Liver (tissue), 9 donors: Measurements from ENCODE around the gene PRR22. TPM values are rescaled to one million over a fixed set of nuclear protein-coding genes. Genes with fewer than 3 reads are reported as not detected.

ENCODE experiments used
- DNase-seq: peaks from one replicate; pipeline ENCODE4 v3.0.0-alpha.2; 2017; ENCODE audit warnings: low spot score
- H3K27ac ChIP-seq, 2 donors: one replicate each; pipeline ENCODE4 v1.7.0; 2013; ENCODE audit warnings: inconsistent platforms in 2 of 2, low read length in 2 of 2, control low read depth in 1 of 2, low read depth in 1 of 2, mild to moderate bottlenecking in 1 of 2
- H3K27me3 ChIP-seq, 4 donors: one replicate each; pipeline versions ENCODE4 v1.6.1 to v1.7.0; 2013; ENCODE audit warnings: low read length in 3 of 4, inconsistent platforms in 1 of 4, mild to moderate bottlenecking in 1 of 4, moderate library complexity in 1 of 4; ENCODE audit not compliant: control insufficient read depth in 4 of 4, insufficient read depth in 4 of 4
- H3K36me3 ChIP-seq, 4 donors: one replicate each; pipeline versions ENCODE4 v1.6.1 to v1.7.0; 2013; ENCODE audit warnings: low read length in 3 of 4, mild to moderate bottlenecking in 3 of 4, low read depth in 1 of 4, moderate library complexity in 1 of 4; ENCODE audit not compliant: control insufficient read depth in 4 of 4, insufficient read depth in 3 of 4
- H3K4me1 ChIP-seq, 4 donors: one replicate each; pipeline versions ENCODE4 v1.6.1 to v1.7.0; 2013; ENCODE audit warnings: low read length in 3 of 4, mild to moderate bottlenecking in 3 of 4, moderate library complexity in 1 of 4; ENCODE audit not compliant: control insufficient read depth in 4 of 4, insufficient read depth in 4 of 4
- H3K4me3 ChIP-seq, 3 donors: one replicate each; pipeline versions ENCODE4 v1.6.1 to v1.7.0; 2013; ENCODE audit warnings: low read length in 3 of 3, control low read depth in 1 of 3, low read depth in 1 of 3, mild to moderate bottlenecking in 1 of 3
- H3K9ac ChIP-seq, 2 donors: one replicate each; pipeline ENCODE4 v1.7.0; 2013; ENCODE audit warnings: low read length in 2 of 2, mild to moderate bottlenecking in 2 of 2, moderate library complexity in 2 of 2, control low read depth in 1 of 2, low read depth in 1 of 2
- H3K9me3 ChIP-seq, 4 donors: one replicate each; pipeline versions ENCODE4 v1.6.1 to v1.7.0; 2013; ENCODE audit warnings: low read length in 3 of 4; ENCODE audit not compliant: control insufficient read depth in 4 of 4
- EGR1 ChIP-seq, 2 donors: IDR thresholded peaks; 2 replicates each; pipeline ENCODE4 v1.6.1; 2016 to 2018; ENCODE audit warnings: antibody characterized with exemption in 2 of 2, low read depth in 2 of 2
- FOXA1 ChIP-seq: IDR thresholded peaks from 2 replicates; pipeline ENCODE4 v1.6.1; 2016; ENCODE audit warnings: antibody characterized with exemption
- FOXA2 ChIP-seq: IDR thresholded peaks from 2 replicates; pipeline ENCODE4 v1.6.1; 2016; ENCODE audit warnings: antibody characterized with exemption
- GABPA ChIP-seq, 2 donors: IDR thresholded peaks in 1 of 2; conservative IDR thresholded peaks in 1 of 2; 2 replicates each; pipeline ENCODE4 v1.6.1; 2016; ENCODE audit warnings: antibody characterized with exemption in 2 of 2, mild to moderate bottlenecking in 1 of 2, moderate library complexity in 1 of 2
- HNF4A ChIP-seq, 2 donors: conservative IDR thresholded peaks; 2 replicates each; pipeline ENCODE4 v1.6.1; 2016; ENCODE audit warnings: antibody characterized with exemption in 2 of 2, mild to moderate bottlenecking in 2 of 2
- HNF4G ChIP-seq: IDR thresholded peaks from 2 replicates; pipeline ENCODE4 v1.6.1; 2016; ENCODE audit warnings: antibody characterized with exemption
- JUND ChIP-seq, 2 donors: IDR thresholded peaks; 2 replicates each; pipeline ENCODE4 v1.6.1; 2016; ENCODE audit warnings: antibody characterized with exemption in 2 of 2
- NR2F2 ChIP-seq: IDR thresholded peaks from 2 replicates; pipeline ENCODE4 v1.6.1; 2016; ENCODE audit warnings: antibody characterized with exemption
- RAD21 ChIP-seq, 2 donors: IDR thresholded peaks; 2 replicates each; pipeline ENCODE4 v1.6.1; 2016; ENCODE audit warnings: antibody characterized with exemption in 2 of 2, mild to moderate bottlenecking in 2 of 2
- RXRA ChIP-seq, 2 donors: IDR thresholded peaks; 2 replicates each; pipeline ENCODE4 v1.6.1; 2017 to 2018; ENCODE audit warnings: antibody characterized with exemption in 2 of 2, mild to moderate bottlenecking in 1 of 2
- SP1 ChIP-seq: IDR thresholded peaks from 2 replicates; pipeline ENCODE4 v1.6.1; 2018; ENCODE audit warnings: antibody characterized with exemption, mild to moderate bottlenecking
- TAF1 ChIP-seq: conservative IDR thresholded peaks from 2 replicates; pipeline ENCODE4 v1.6.1; 2016; ENCODE audit warnings: antibody characterized with exemption, mild to moderate bottlenecking
- YY1 ChIP-seq: IDR thresholded peaks from 2 replicates; pipeline ENCODE4 v1.6.1; 2016; ENCODE audit warnings: antibody characterized with exemption, mild to moderate bottlenecking
- WGBS: extraction: QIAGEN DNeasy Blood & Tissue Kit; methylation state at CpG from one replicate; pipeline ENCODE4 v1.1.7; 2013; 5-methylcytosine and 5-hydroxymethylcytosine counted together
- polyA plus RNA-seq, 2 donors: library from polyadenylated mRNA; stranded (reverse) in 1 of 2; unstranded in 1 of 2; fragments of 200-250 nt in 1 of 2; fragments of >200 nt in 1 of 2; fragmentation: Nextera tagmentation in 1 of 2; extraction: Ambion mirVana in 1 of 2; gene quantifications; one replicate each; pipeline versions ENCODE4 v1.2.1 to v1.2.3, GENCODE V29; 2013 to 2015
- total RNA-seq, 2 donors: library from RNA; depleted of rRNA; stranded (reverse); fragments of >200 nt; gene quantifications; one replicate each; pipeline ENCODE4 v1.2.3, GENCODE V29; 2014
- TF ChIP-seq, protein P1 (sequence below): IDR thresholded peaks from 2 replicates; pipeline ENCODE4 v1.6.1; 2016; ENCODE audit warnings: antibody characterized with exemption
- TF ChIP-seq, protein P2 (sequence below): IDR thresholded peaks from 2 replicates; pipeline ENCODE4 v1.6.1; 2016; ENCODE audit warnings: antibody characterized with exemption
- TF ChIP-seq, protein P3 (sequence below): IDR thresholded peaks from 2 replicates; pipeline ENCODE4 v1.6.1; 2016; ENCODE audit warnings: antibody characterized with exemption
- TF ChIP-seq, protein P4 (sequence below): fragments of 150-350 bp; IDR thresholded peaks from 2 replicates; pipeline ENCODE4 v1.5.1; 2017; ENCODE audit warnings: improper control_type of control experiment, low read depth, low read length; ENCODE audit not compliant: missing input control
- TF ChIP-seq, protein P5 (sequence below): IDR thresholded peaks from 2 replicates; pipeline ENCODE4 v1.6.1; 2016; ENCODE audit warnings: antibody characterized with exemption, mild to moderate bottlenecking
- donor health status: healthy.
- donor health status: healthy.
- donor health status: healthy.
- donor health status: healthy.
- donor health status: healthy.

Gene PRR22
- total and polyA plus RNA-seq, 4 donors = 0.40 to 1.6 (median 0.63) TPM

DNA sequence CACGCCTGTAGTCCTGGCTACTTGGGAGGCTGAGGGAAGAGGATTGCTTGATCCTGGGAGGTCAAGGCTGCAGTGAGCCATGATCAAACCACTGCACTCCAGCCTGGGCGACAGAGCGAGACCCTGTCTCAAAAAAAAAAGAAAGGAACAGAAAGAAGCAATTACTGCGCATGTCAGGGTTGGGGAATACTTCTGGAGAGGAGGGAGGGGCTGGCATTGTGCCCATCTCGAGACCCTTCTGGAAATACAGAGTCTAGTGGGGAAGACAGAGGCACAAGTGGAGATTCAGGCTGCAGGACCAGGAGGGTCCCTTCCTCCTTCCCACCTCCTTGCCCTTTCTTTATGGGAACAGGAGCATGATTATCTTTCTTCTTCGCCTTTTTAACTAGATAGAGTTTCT, 30.8 kb downstream of the PRR22 start (continued):
- TF ChIP-seq, protein P1, sequence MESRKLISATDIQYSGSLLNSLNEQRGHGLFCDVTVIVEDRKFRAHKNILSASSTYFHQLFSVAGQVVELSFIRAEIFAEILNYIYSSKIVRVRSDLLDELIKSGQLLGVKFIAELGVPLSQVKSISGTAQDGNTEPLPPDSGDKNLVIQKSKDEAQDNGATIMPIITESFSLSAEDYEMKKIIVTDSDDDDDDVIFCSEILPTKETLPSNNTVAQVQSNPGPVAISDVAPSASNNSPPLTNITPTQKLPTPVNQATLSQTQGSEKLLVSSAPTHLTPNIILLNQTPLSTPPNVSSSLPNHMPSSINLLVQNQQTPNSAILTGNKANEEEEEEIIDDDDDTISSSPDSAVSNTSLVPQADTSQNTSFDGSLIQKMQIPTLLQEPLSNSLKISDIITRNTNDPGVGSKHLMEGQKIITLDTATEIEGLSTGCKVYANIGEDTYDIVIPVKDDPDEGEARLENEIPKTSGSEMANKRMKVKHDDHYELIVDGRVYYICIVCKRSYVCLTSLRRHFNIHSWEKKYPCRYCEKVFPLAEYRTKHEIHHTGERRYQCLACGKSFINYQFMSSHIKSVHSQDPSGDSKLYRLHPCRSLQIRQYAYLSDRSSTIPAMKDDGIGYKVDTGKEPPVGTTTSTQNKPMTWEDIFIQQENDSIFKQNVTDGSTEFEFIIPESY = no peak
- TF ChIP-seq RXRA (IDR thresholded peaks at IDR 0.05) = no peak
- TF ChIP-seq SP1 = no peak
- TF ChIP-seq HNF4G = no peak

DNA sequence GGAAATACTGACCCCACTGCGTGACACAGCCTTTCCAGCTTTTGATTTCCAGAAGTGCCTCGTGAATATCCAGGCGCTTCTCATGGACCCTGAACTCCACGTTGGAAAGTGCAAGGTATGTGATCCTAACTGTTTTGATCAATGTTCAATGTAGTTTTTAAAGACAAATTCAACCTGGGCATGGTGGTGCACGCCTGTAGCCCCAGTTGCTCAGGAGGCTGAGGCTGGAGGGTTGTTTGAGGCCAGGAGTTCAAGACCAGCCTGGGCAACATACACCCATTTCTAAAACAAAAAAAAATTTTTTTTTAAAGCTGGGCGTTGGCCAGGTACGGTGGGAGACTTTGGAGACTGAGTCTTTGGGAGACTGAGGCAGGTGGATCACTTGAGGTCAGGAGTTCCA, 32.8 kb downstream of the PRR22 start:
- H3K36me3 ChIP-seq = no peaks in the 10 kb centered on the region
- no peaks in the 10 kb centered on the region for H3K27me3 ChIP-seq
- WGBS = 61% methylated on average over 7 of the region's 7 CpGs
- TF ChIP-seq JUND (IDR thresholded peaks at IDR 0.05) (no peak), EGR1 (IDR thresholded peaks at IDR 0.05; ENCODE audit: low read depth in 2 of 2) (no peak), HNF4G (no peak), SP1 (no peak), RAD21 (IDR thresholded peaks at IDR 0.05) (no peak), FOXA2 (no peak), TAF1 (no peak), HNF4A (conservative IDR thresholded peaks at IDR 0.05) (no peak), NR2F2 (no peak), FOXA1 (no peak), GABPA (IDR thresholded peaks at IDR 0.05 in 1 of 2, conservative IDR thresholded peaks at IDR 0.05 in 1 of 2) (no peak), RXRA (IDR thresholded peaks at IDR 0.05) (no peak), YY1 (no peak)
- TF ChIP-seq, protein P1 = no peak
- TF ChIP-seq, protein P2, sequence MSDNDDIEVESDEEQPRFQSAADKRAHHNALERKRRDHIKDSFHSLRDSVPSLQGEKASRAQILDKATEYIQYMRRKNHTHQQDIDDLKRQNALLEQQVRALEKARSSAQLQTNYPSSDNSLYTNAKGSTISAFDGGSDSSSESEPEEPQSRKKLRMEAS = no peak
- TF ChIP-seq, protein P3, sequence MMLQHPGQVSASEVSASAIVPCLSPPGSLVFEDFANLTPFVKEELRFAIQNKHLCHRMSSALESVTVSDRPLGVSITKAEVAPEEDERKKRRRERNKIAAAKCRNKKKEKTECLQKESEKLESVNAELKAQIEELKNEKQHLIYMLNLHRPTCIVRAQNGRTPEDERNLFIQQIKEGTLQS = no peak
- TF ChIP-seq, protein P4, sequence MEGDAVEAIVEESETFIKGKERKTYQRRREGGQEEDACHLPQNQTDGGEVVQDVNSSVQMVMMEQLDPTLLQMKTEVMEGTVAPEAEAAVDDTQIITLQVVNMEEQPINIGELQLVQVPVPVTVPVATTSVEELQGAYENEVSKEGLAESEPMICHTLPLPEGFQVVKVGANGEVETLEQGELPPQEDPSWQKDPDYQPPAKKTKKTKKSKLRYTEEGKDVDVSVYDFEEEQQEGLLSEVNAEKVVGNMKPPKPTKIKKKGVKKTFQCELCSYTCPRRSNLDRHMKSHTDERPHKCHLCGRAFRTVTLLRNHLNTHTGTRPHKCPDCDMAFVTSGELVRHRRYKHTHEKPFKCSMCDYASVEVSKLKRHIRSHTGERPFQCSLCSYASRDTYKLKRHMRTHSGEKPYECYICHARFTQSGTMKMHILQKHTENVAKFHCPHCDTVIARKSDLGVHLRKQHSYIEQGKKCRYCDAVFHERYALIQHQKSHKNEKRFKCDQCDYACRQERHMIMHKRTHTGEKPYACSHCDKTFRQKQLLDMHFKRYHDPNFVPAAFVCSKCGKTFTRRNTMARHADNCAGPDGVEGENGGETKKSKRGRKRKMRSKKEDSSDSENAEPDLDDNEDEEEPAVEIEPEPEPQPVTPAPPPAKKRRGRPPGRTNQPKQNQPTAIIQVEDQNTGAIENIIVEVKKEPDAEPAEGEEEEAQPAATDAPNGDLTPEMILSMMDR = no peak
- TF ChIP-seq, protein P5, sequence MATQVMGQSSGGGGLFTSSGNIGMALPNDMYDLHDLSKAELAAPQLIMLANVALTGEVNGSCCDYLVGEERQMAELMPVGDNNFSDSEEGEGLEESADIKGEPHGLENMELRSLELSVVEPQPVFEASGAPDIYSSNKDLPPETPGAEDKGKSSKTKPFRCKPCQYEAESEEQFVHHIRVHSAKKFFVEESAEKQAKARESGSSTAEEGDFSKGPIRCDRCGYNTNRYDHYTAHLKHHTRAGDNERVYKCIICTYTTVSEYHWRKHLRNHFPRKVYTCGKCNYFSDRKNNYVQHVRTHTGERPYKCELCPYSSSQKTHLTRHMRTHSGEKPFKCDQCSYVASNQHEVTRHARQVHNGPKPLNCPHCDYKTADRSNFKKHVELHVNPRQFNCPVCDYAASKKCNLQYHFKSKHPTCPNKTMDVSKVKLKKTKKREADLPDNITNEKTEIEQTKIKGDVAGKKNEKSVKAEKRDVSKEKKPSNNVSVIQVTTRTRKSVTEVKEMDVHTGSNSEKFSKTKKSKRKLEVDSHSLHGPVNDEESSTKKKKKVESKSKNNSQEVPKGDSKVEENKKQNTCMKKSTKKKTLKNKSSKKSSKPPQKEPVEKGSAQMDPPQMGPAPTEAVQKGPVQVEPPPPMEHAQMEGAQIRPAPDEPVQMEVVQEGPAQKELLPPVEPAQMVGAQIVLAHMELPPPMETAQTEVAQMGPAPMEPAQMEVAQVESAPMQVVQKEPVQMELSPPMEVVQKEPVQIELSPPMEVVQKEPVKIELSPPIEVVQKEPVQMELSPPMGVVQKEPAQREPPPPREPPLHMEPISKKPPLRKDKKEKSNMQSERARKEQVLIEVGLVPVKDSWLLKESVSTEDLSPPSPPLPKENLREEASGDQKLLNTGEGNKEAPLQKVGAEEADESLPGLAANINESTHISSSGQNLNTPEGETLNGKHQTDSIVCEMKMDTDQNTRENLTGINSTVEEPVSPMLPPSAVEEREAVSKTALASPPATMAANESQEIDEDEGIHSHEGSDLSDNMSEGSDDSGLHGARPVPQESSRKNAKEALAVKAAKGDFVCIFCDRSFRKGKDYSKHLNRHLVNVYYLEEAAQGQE = no peak
- no peak overlapping the region for H3K9ac ChIP-seq
- H3K4me1 ChIP-seq = no peaks in the 10 kb centered on the region
- H3K9me3 ChIP-seq = no peaks in the 10 kb centered on the region
- no peak overlapping the region for H3K4me3 ChIP-seq
- no peak overlapping the region for H3K27ac ChIP-seq
- DNase-seq = no peak
